Measurements from ENCODE around the gene SRL. TPM values are rescaled to one million over a fixed set of nuclear protein-coding genes. Genes with fewer than 3 reads are reported as not detected.

Gene SRL
- total RNA-seq, 1 donor from 2014 or later: not detected

DNA sequence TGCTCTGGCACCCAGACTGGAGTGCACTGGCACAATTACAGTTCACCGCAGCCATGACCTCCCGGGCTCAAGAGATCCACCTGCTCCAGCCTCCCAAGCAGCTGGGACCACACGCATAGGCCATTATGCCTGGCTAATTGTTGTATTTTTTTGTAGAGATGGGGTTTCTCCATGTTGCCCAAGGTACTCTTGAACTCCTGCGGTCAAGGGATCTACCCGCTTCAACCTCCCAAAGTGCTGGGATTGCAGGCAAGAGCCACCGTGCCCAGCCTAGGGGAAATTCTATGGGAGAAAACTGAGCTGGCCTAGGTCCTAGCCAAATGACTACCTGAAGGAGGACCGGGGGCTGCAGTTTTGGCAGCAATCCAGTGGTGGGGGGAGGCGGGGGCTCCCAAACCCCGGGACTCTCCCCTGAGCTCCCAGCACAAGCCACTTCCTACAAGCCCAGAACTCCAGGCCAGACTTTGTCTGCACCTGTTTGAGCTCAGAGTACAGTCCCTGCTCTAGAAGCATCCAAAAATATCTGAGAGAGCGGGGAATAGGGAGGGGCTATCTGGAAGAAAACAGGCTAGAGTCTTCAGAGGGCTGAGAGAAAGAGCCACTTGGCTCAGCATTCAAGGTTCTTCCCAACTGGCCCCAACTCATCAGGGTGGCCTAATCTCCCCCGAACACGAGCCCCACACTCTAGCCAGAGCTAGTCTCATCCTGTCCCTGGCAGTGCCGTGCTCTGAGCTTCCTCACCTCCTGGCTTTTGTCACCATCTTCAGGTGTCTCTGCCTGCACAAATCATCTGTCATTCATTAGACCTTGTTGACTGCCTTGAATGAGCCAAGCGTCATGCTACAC lies 9.1 kb downstream of the SRL start:
- Mint-ChIP-seq H3K27ac (ENCODE audit: unreplicated experiment) (no peak overlapping the region), H3K27me3 (ENCODE audit: unreplicated experiment) (no peaks in the 10 kb centered on the region), H3K36me3 (ENCODE audit: unreplicated experiment) (no peaks in the 10 kb centered on the region), H3K9me3 (ENCODE audit: unreplicated experiment) (no peaks in the 10 kb centered on the region), H3K4me1 (ENCODE audit: unreplicated experiment) (no peaks in the 10 kb centered on the region), H3K4me3 (ENCODE audit: unreplicated experiment) (no peak overlapping the region)
- DNase-seq (ENCODE audit: extremely low spot score, unreplicated experiment): no peak
- TF ChIP-seq, protein P1, sequence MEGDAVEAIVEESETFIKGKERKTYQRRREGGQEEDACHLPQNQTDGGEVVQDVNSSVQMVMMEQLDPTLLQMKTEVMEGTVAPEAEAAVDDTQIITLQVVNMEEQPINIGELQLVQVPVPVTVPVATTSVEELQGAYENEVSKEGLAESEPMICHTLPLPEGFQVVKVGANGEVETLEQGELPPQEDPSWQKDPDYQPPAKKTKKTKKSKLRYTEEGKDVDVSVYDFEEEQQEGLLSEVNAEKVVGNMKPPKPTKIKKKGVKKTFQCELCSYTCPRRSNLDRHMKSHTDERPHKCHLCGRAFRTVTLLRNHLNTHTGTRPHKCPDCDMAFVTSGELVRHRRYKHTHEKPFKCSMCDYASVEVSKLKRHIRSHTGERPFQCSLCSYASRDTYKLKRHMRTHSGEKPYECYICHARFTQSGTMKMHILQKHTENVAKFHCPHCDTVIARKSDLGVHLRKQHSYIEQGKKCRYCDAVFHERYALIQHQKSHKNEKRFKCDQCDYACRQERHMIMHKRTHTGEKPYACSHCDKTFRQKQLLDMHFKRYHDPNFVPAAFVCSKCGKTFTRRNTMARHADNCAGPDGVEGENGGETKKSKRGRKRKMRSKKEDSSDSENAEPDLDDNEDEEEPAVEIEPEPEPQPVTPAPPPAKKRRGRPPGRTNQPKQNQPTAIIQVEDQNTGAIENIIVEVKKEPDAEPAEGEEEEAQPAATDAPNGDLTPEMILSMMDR (IDR thresholded peaks at IDR 0.05): no peak

DNA sequence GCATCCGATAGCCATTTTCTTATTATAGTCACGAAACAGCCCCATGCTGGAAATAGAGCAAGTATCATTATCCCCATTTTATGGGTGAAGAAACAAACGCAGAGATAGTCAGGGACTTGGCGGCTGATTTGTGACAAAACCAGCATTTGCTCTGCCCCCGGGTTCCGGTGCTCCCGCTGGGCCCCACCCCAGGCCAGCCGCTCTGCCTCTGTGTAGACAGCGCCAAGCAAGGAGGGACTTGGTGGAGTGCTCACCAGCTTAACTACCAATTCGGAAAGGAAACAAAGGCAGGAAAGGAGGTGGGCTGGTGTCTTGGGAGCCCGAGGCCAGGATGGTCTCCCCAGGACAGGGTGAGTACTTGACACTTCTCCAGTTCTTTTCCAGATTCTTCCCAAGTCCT lies 10.0 kb downstream of the SRL start:
- TF ChIP-seq, protein P1 (IDR thresholded peaks at IDR 0.05): no peak
- DNase-seq (ENCODE audit: extremely low spot score, unreplicated experiment): no peak
- no peaks in the 10 kb centered on the region for H3K27me3 Mint-ChIP-seq (ENCODE audit: unreplicated experiment)
- H3K27ac Mint-ChIP-seq (ENCODE audit: unreplicated experiment): no peak overlapping the region
- H3K9me3 Mint-ChIP-seq (ENCODE audit: unreplicated experiment): no peaks in the 10 kb centered on the region
- H3K4me3 Mint-ChIP-seq (ENCODE audit: unreplicated experiment): no peak overlapping the region
- no peaks in the 10 kb centered on the region for H3K36me3 Mint-ChIP-seq (ENCODE audit: unreplicated experiment)
- H3K4me1 Mint-ChIP-seq (ENCODE audit: unreplicated experiment): no peaks in the 10 kb centered on the region

DNA sequence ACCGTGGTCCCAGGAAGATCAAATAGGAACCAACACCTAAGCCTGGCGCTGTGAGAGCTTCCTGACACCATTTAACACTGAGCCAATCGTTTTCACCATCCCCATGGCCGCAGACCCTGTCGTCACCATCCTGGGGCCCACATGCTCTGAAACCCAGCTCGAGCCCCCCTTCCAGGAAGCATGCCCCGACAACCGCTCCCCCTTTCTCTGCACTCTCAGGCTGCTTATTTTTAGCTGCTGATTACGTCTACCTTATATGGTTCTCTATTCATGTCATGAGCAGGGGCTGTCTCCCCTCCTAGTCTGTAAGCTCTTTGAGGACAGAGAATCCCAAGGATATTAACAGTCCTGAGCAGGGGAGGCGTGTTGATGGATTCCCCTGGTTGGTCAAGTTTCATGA lies 10.5 kb downstream of the SRL start:
- TF ChIP-seq, protein P1 (IDR thresholded peaks at IDR 0.05): no peak
- DNase-seq (ENCODE audit: extremely low spot score, unreplicated experiment): no peak
- no peaks in the 10 kb centered on the region for H3K9me3 Mint-ChIP-seq (ENCODE audit: unreplicated experiment)
- no peak overlapping the region for H3K4me3 Mint-ChIP-seq (ENCODE audit: unreplicated experiment)
- no peak overlapping the region for H3K27ac Mint-ChIP-seq (ENCODE audit: unreplicated experiment)
- H3K36me3 Mint-ChIP-seq (ENCODE audit: unreplicated experiment): no peaks in the 10 kb centered on the region
- H3K4me1 Mint-ChIP-seq (ENCODE audit: unreplicated experiment): no peaks in the 10 kb centered on the region
- no peaks in the 10 kb centered on the region for H3K27me3 Mint-ChIP-seq (ENCODE audit: unreplicated experiment)

DNA sequence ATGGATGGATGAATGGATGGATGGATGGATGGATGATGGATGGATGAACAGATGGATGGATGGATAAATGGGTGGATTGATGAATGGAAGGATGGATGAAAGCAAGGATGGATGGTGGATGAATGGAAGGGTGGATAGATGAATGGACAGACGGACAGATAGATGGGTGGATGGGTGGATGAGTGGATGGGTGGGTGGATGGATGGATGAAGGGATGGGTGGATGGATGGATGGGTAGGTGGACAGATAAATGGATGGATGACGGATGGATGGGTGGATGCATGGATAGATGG lies 14.9 kb downstream of the SRL start:
- Mint-ChIP-seq H3K27ac (ENCODE audit: unreplicated experiment) (no peak overlapping the region), H3K4me3 (ENCODE audit: unreplicated experiment) (no peak overlapping the region), H3K4me1 (ENCODE audit: unreplicated experiment) (no peaks in the 10 kb centered on the region), H3K27me3 (ENCODE audit: unreplicated experiment) (no peaks in the 10 kb centered on the region), H3K36me3 (ENCODE audit: unreplicated experiment) (no peaks in the 10 kb centered on the region), H3K9me3 (ENCODE audit: unreplicated experiment) (no peaks in the 10 kb centered on the region)
- no peak for DNase-seq (ENCODE audit: extremely low spot score, unreplicated experiment)
- TF ChIP-seq, protein P1 (IDR thresholded peaks at IDR 0.05): no peak

DNA sequence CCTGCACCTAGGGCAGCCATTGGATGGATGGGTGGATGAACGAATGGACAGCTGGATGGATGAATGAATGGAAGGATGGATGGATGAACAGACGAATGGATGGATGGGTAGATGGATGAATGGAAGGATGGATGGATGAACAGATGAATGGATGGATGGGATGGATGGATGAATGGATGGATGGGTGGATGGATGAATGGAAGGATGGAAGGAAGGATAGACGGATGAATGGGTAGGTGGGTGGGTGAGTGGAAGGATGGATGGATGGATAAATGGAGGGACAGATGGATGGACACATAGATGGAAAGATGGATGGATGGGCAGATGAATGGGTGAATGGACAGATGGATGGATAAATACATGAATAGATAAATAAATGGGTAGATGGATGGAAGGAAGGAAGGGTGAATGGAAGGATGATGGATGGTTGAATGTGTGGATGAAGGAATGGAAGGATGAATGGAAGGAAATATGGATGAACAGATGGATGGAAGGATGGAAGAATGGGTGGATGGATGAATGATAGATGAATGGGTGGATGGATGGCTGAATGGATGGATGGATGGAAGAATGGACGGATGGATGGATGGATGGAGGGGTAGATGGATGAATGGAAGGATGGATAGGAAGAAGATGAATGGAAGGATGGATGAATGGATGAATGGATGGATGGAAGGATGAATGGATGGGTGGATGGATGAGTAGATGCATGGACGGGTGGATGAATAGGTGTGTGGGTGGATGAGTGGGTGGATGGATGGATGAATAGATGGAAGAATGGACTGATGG lies 15.4 kb downstream of the SRL start:
- H3K27me3 Mint-ChIP-seq (ENCODE audit: unreplicated experiment): no peaks in the 10 kb centered on the region
- H3K36me3 Mint-ChIP-seq (ENCODE audit: unreplicated experiment): no peaks in the 10 kb centered on the region
- no peak overlapping the region for H3K4me3 Mint-ChIP-seq (ENCODE audit: unreplicated experiment)
- TF ChIP-seq, protein P1 (IDR thresholded peaks at IDR 0.05): no peak
- H3K4me1 Mint-ChIP-seq (ENCODE audit: unreplicated experiment): no peaks in the 10 kb centered on the region
- H3K27ac Mint-ChIP-seq (ENCODE audit: unreplicated experiment): no peak overlapping the region
- H3K9me3 Mint-ChIP-seq (ENCODE audit: unreplicated experiment): no peaks in the 10 kb centered on the region
- DNase-seq (ENCODE audit: extremely low spot score, unreplicated experiment): no peak
